ENCODE data around the gene IFRD2.

IFRD2 gene

DNA sequence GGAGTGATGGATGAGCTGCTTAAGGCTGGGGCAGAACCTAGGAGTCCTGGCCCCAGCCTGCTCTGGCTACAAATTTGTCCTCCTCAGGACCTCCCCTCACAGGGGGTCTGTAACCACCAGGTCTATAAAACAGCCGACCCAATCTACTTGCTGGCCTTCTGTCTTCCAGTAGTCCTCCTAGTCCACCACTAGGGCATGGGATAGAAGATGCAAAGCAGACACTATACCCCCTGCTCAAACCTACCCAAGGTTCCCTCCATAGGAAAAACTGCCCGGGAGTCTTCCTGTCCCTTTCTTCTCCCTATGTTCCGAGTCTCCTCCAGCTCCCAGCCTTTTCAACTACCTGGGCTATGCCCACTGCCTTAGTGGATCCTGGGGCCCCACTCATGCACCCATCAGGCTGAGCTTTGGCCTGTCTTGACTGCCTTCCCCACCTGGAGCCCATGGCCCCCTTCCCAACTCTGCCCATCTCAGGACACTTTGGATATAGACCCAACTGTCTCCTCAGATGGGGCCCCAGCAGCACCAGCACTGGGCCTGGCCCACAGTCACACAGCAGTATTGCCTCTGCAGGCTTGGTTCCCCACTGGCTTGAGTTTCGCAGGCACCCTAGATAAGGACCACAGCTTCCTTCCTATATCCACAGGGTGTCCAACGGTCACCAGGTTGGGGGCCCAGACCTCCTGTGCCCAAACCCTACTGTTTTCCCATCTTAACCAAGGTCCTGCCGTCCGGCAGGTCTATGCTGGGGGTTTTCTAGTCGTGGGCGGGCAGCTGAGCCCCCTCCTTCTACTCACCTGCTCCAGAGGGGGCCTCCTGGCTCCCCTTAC, 5.9 kb upstream of the IFRD2 start:
- peaks cover 6% of the 10 kb centered on the region for H3K4me1 ChIP-seq (ENCODE audit: control insufficient read depth, low read depth, low read length)
- no peak overlapping the region for H3K23ac ChIP-seq (ENCODE audit: low read length)
- no peak overlapping the region for H3K27ac ChIP-seq (ENCODE audit: low read depth, low read length)
- H2BK15ac ChIP-seq (replicated peaks; ENCODE audit: low read depth): no peak overlapping the region
- H3K4ac ChIP-seq (ENCODE audit: low read depth, low read length): no peak overlapping the region
- H3K4me3 ChIP-seq (ENCODE audit: low read length): no peak overlapping the region
- peak overlapping the region; percentile 52 for H3K9ac ChIP-seq (ENCODE audit: low read length)
- H3K18ac ChIP-seq (ENCODE audit: low read length): no peak overlapping the region
- H4K8ac ChIP-seq (ENCODE audit: low read depth, low read length): no peak overlapping the region
- H2BK5ac ChIP-seq (ENCODE audit: low read length): no peak overlapping the region
- no peak overlapping the region for H2BK120ac ChIP-seq (ENCODE audit: low read depth, low read length)
- H2AK5ac ChIP-seq (ENCODE audit: low read length): no peak overlapping the region
- H3K27me3 ChIP-seq (ENCODE audit: insufficient read depth, low read length, poor library complexity): no peaks in the 10 kb centered on the region
- H3K79me1 ChIP-seq (ENCODE audit: low read length): no peaks in the 10 kb centered on the region
- whole genome bisulfite sequencing (ENCODE audit: extremely low coverage, insufficient coverage, low lambda C conversion rate): no CpG with 5 or more reads among the region's 9 CpGs
- no peak overlapping the region for H4K5ac ChIP-seq (ENCODE audit: low read length)
- peak; percentile 56 for DNase-seq
- H3K4me2 ChIP-seq (ENCODE audit: low read length): peak overlapping the region; percentile 47
- no peaks in the 10 kb centered on the region for H3K36me3 ChIP-seq (ENCODE audit: control insufficient read depth, insufficient read depth, low read length)
- H3K56ac ChIP-seq (ENCODE audit: low read length): peak overlapping the region; percentile 75
- no peaks in the 10 kb centered on the region for H3K79me2 ChIP-seq (ENCODE audit: control insufficient read depth, insufficient read depth, low read length)

DNA sequence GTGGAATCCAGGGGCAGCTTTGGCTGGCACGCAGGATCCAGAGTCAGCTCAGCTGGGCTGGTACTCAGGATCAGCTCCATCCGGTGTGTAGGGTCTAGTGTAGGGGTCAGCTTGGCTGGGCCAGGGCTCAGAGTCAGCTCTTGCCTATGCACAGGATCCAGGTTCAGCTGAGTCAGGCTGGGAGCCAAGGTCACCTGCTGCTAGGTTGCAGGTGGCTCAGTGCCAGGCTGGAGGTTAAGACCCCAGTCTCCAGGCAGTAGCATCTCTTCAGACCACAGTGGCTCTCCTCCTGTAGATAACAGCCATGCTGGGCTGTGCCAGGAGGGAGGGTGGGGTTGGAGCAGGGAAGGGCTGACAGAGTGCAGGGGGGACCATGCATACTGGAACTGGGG, 5.2 kb upstream of the IFRD2 start:
- H3K4me2 ChIP-seq (ENCODE audit: low read length): no peak overlapping the region
- H3K27me3 ChIP-seq (ENCODE audit: insufficient read depth, low read length, poor library complexity): no peaks in the 10 kb centered on the region
- no peaks in the 10 kb centered on the region for H3K79me2 ChIP-seq (ENCODE audit: control insufficient read depth, insufficient read depth, low read length)
- no peak overlapping the region for H3K4ac ChIP-seq (ENCODE audit: low read depth, low read length)
- H2BK120ac ChIP-seq (ENCODE audit: low read depth, low read length): no peak overlapping the region
- no peak overlapping the region for H3K23ac ChIP-seq (ENCODE audit: low read length)
- no peak overlapping the region for H4K8ac ChIP-seq (ENCODE audit: low read depth, low read length)
- no peak overlapping the region for H2BK15ac ChIP-seq (replicated peaks; ENCODE audit: low read depth)
- H3K18ac ChIP-seq (ENCODE audit: low read length): no peak overlapping the region
- H3K4me3 ChIP-seq (ENCODE audit: low read length): no peak overlapping the region
- no peak overlapping the region for H2BK5ac ChIP-seq (ENCODE audit: low read length)
- H3K79me1 ChIP-seq (ENCODE audit: low read length): no peaks in the 10 kb centered on the region
- no peak overlapping the region for H3K27ac ChIP-seq (ENCODE audit: low read depth, low read length)
- H3K4me1 ChIP-seq (ENCODE audit: control insufficient read depth, low read depth, low read length): peaks cover 10% of the 10 kb centered on the region
- H3K36me3 ChIP-seq (ENCODE audit: control insufficient read depth, insufficient read depth, low read length): no peaks in the 10 kb centered on the region
- no peak for DNase-seq
- no CpG with 5 or more reads among the region's 2 CpGs for WGBS (ENCODE audit: extremely low coverage, insufficient coverage, low lambda C conversion rate)
- H3K9ac ChIP-seq (ENCODE audit: low read length): no peak overlapping the region
- H4K5ac ChIP-seq (ENCODE audit: low read length): no peak overlapping the region
- H2AK5ac ChIP-seq (ENCODE audit: low read length): no peak overlapping the region
- no peak overlapping the region for H3K56ac ChIP-seq (ENCODE audit: low read length)

DNA sequence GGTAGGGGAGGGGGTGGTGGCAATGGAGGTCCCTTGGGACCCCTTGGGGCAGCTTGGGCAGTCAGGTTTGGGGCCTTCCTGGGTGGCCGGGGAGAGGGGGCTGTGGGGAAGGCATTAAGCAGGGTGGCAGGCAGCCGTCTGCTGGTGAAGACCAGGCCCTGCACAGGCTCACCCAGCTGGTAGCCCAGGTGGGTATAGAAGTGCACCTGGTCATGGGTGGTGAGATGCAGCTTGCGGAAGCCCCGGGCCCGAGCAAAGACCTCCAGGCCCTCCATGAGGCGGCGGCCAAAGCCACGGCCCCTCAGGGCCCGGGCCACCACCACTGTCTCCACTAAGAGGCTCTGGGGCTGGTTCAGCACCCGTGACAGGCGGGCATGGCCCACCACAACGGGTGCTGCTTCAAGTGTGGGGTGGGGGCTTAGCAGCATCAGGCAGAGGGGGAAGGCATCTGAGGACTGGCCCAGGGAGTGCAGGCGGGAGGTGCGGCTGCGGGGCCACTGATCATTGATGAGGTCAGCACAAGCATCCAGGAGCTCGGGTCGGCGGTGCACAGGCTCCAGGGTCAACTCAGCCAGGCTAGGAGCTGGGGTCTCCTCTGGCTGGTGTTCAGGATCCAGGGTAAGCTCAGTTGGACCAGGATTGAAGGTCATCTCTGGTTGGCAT, 4.6 kb upstream of the IFRD2 start:
- no peaks in the 10 kb centered on the region for H3K36me3 ChIP-seq (ENCODE audit: control insufficient read depth, insufficient read depth, low read length)
- WGBS (ENCODE audit: extremely low coverage, insufficient coverage, low lambda C conversion rate): no CpG with 5 or more reads among the region's 18 CpGs
- no peak overlapping the region for H3K4me3 ChIP-seq (ENCODE audit: low read length)
- no peak overlapping the region for H3K23ac ChIP-seq (ENCODE audit: low read length)
- peaks cover under 1% of the 10 kb centered on the region for H3K79me2 ChIP-seq (ENCODE audit: control insufficient read depth, insufficient read depth, low read length)
- H3K56ac ChIP-seq (ENCODE audit: low read length): no peak overlapping the region
- no peak overlapping the region for H4K5ac ChIP-seq (ENCODE audit: low read length)
- no peak overlapping the region for H2AK5ac ChIP-seq (ENCODE audit: low read length)
- H2BK120ac ChIP-seq (ENCODE audit: low read depth, low read length): no peak overlapping the region
- H3K27ac ChIP-seq (ENCODE audit: low read depth, low read length): no peak overlapping the region
- H3K4me1 ChIP-seq (ENCODE audit: control insufficient read depth, low read depth, low read length): peaks cover 10% of the 10 kb centered on the region
- no peaks in the 10 kb centered on the region for H3K27me3 ChIP-seq (ENCODE audit: insufficient read depth, low read length, poor library complexity)
- no peak for DNase-seq
- no peak overlapping the region for H3K18ac ChIP-seq (ENCODE audit: low read length)
- no peak overlapping the region for H3K4me2 ChIP-seq (ENCODE audit: low read length)
- H2BK5ac ChIP-seq (ENCODE audit: low read length): no peak overlapping the region
- H3K79me1 ChIP-seq (ENCODE audit: low read length): no peaks in the 10 kb centered on the region
- H4K8ac ChIP-seq (ENCODE audit: low read depth, low read length): no peak overlapping the region
- H2BK15ac ChIP-seq (replicated peaks; ENCODE audit: low read depth): no peak overlapping the region
- no peak overlapping the region for H3K9ac ChIP-seq (ENCODE audit: low read length)
- H3K4ac ChIP-seq (ENCODE audit: low read depth, low read length): no peak overlapping the region

DNA sequence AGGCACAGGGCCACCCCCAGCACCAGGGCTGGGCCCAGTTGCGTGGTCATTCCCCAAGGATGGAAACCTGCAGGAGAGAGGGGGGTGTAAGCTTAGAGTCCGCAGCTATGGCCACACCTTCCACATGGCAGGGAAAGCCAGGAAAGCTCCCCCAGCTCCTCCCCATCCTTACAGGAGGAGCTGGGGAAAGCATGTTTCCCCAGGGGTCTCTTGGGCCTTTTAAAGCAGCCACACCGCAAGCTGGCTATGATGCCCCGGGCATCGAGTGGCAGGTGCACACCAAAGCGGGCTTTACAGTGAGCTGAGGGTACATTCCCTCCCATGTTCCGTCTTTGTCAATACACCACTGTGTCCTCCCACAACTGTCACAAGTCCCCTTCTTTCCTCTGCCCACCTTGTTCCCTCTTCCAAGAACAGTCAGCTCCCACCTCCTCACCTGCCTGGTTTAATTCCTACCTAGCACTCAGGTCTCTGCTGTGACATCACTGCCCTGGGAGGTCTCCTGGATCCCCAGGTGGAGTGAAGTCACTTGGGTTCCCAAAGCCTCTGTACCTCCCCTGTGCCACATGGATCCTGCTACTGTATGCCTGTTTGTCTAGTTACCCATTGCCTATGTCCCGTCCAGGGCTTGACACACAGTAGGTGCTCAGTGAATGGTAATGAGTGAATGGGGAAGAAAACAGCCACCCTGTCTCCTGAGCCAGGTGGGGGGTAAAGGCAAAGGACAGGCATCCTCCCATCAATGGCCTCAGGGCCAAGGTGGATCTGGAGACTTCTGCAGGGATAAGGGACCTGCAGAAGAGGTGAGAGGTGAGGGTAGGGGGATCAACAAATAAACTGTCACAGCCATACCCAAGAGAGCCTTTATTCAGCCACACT, 3.6 kb upstream of the IFRD2 start:
- Histone ChIP-seq H4K5ac (ENCODE audit: low read length) (no peak overlapping the region), H3K79me2 (ENCODE audit: control insufficient read depth, insufficient read depth, low read length) (peaks cover 8% of the 10 kb centered on the region), H3K56ac (ENCODE audit: low read length) (no peak overlapping the region), H3K4me1 (ENCODE audit: control insufficient read depth, low read depth, low read length) (peaks cover 10% of the 10 kb centered on the region), H2BK15ac (replicated peaks; ENCODE audit: low read depth) (no peak overlapping the region), H3K4ac (ENCODE audit: low read depth, low read length) (no peak overlapping the region), H3K4me3 (ENCODE audit: low read length) (no peak overlapping the region), H3K27me3 (ENCODE audit: insufficient read depth, low read length, poor library complexity) (no peaks in the 10 kb centered on the region), H2BK120ac (ENCODE audit: low read depth, low read length) (no peak overlapping the region), H3K18ac (ENCODE audit: low read length) (no peak overlapping the region), H2BK5ac (ENCODE audit: low read length) (no peak overlapping the region), H3K4me2 (ENCODE audit: low read length) (no peak overlapping the region), H3K23ac (ENCODE audit: low read length) (no peak overlapping the region), H3K36me3 (ENCODE audit: control insufficient read depth, insufficient read depth, low read length) (no peaks in the 10 kb centered on the region), H3K79me1 (ENCODE audit: low read length) (peaks cover 7% of the 10 kb centered on the region), H2AK5ac (ENCODE audit: low read length) (no peak overlapping the region), H3K9ac (ENCODE audit: low read length) (no peak overlapping the region), H4K8ac (ENCODE audit: low read depth, low read length) (no peak overlapping the region), H3K27ac (ENCODE audit: low read depth, low read length) (no peak overlapping the region)
- WGBS (ENCODE audit: extremely low coverage, insufficient coverage, low lambda C conversion rate): no CpG with 5 or more reads among the region's 8 CpGs
- DNase-seq: no peak

DNA sequence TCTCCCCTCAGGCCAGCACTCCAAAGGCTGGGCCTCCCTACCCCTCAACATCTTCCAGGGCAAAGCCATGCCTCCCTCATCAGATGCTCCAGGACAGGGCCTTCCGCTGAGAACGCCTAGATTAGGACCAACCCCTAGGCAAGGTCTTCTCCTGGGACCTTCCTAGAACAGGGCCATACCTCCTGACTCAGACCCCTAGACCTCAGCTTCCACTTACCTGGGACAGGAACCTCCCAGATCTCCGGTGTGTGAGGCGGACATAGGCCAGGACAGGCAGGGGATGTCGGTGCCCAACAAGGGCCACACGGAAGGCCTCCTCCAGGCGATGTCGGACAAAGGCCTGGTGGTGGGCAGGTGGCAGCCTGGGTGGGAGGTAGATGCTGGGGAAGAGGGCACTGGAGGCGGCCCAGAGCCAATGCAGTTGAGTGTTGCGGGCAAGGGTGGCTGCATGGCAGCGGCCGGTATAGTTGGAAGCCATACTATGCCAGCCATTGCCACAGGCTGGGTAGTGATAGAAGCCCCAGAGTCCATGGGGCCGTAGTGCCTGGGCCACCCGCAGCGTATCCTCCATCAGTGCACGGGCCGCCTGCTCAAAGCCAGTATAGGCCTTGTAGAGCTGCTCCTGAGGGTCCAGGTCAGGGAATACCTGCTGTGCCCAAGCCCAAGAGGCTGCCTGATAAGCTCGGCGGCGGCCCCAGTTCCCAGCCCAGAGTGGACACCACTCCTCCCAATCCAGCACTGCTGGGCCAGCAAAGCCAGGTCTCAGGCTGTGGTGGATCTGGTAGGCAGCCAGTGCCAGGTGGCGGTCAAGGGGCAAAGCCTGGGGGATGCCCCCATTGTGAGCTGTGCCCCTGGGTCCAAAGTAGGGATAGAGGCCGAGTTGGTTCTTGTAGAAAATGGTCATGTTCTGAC, 2.5 kb upstream of the IFRD2 start:
- no CpG with 5 or more reads among the region's 22 CpGs for WGBS (ENCODE audit: extremely low coverage, insufficient coverage, low lambda C conversion rate)
- no peak overlapping the region for H4K8ac ChIP-seq (ENCODE audit: low read depth, low read length)
- no peak for DNase-seq
- H2AK5ac ChIP-seq (ENCODE audit: low read length): no peak overlapping the region
- no peak overlapping the region for H3K9ac ChIP-seq (ENCODE audit: low read length)
- no peak overlapping the region for H3K23ac ChIP-seq (ENCODE audit: low read length)
- H2BK120ac ChIP-seq (ENCODE audit: low read depth, low read length): no peak overlapping the region
- H3K79me2 ChIP-seq (ENCODE audit: control insufficient read depth, insufficient read depth, low read length): peaks cover 14% of the 10 kb centered on the region
- H2BK15ac ChIP-seq (replicated peaks; ENCODE audit: low read depth): no peak overlapping the region
- H3K27me3 ChIP-seq (ENCODE audit: insufficient read depth, low read length, poor library complexity): no peaks in the 10 kb centered on the region
- H3K4me1 ChIP-seq (ENCODE audit: control insufficient read depth, low read depth, low read length): peaks cover 5% of the 10 kb centered on the region
- no peak overlapping the region for H3K18ac ChIP-seq (ENCODE audit: low read length)
- H3K27ac ChIP-seq (ENCODE audit: low read depth, low read length): no peak overlapping the region
- H3K79me1 ChIP-seq (ENCODE audit: low read length): peaks cover 15% of the 10 kb centered on the region
- H3K36me3 ChIP-seq (ENCODE audit: control insufficient read depth, insufficient read depth, low read length): peaks cover 5% of the 10 kb centered on the region
- no peak overlapping the region for H3K4me3 ChIP-seq (ENCODE audit: low read length)
- H2BK5ac ChIP-seq (ENCODE audit: low read length): no peak overlapping the region
- no peak overlapping the region for H3K56ac ChIP-seq (ENCODE audit: low read length)
- H3K4me2 ChIP-seq (ENCODE audit: low read length): no peak overlapping the region
- H3K4ac ChIP-seq (ENCODE audit: low read depth, low read length): no peak overlapping the region
- no peak overlapping the region for H4K5ac ChIP-seq (ENCODE audit: low read length)

Measured in mesendoderm (in vitro differentiated cells).